Right atrium auricular region (tissue), 2 donors: ENCODE results near the gene PCGF3. TPM values are rescaled to one million over a fixed set of nuclear protein-coding genes. Genes with fewer than 3 reads are reported as not detected.
"Not testable (repeated sequence)": the region's sequence is repeated elsewhere in the genome, so short reads cannot be mapped to it uniquely, and the experiment has no call there.

Experiments used
- DNase-seq: peaks from one replicate; pipeline ENCODE4 v3.0.0-alpha.2; 2019; ENCODE audit warnings: low spot score
- H3K27ac ChIP-seq, 2 donors: fragments of 200-600 bp; sonication (generic); 1 replicate in 1 of 2; 2 replicates in 1 of 2; pipeline ENCODE4 v1.5.1; 2016 to 2019
- H3K27me3 ChIP-seq, 2 donors: fragments of 200-600 bp; sonication (generic); one replicate each; pipeline versions ENCODE4 v1.5.1 to v1.6.0; 2017 to 2019
- H3K36me3 ChIP-seq: fragments of 200-600 bp; sonication (generic); one replicate; pipeline ENCODE4 v1.5.1; 2016
- H3K4me1 ChIP-seq, 2 donors: fragments of 200-600 bp; sonication (generic); one replicate each; pipeline versions ENCODE4 v1.5.1 to v1.6.0; 2017 to 2019
- H3K4me3 ChIP-seq, 2 donors: fragments of 200-600 bp; sonication (generic); 1 replicate in 1 of 2; 2 replicates in 1 of 2; pipeline ENCODE4 v1.5.1; 2017 to 2019; ENCODE audit warnings: mild to moderate bottlenecking in 1 of 2, moderate library complexity in 1 of 2
- H3K9me3 ChIP-seq, 2 donors: fragments of 200-600 bp; sonication (generic); one replicate each; pipeline ENCODE4 v1.5.1; 2019
- CTCF ChIP-seq, 2 donors: fragments of 200-600 bp; sonication (generic); IDR thresholded peaks; one replicate each; pipeline ENCODE4 v1.5.1; 2019; ENCODE audit warnings: antibody characterized with exemption in 2 of 2
- total RNA-seq, 2 donors: library from RNA; depleted of rRNA; stranded (reverse); fragments of >200 nt; gene quantifications; one replicate each; pipeline ENCODE4 v1.1.0, GENCODE V29; 2016

The PCGF3 gene
- total RNA-seq, 2 donors from 2014 or later: 17.9 to 22.6 TPM

- DNase-seq: no peak
- no peak for TF ChIP-seq CTCF (IDR thresholded peaks at IDR 0.05)
- H3K36me3 ChIP-seq: no peaks in the 10 kb centered on the region
- no peak overlapping the region for H3K4me3 ChIP-seq
- H3K9me3 ChIP-seq: no peaks in the 10 kb centered on the region
- no peak overlapping the region for H3K27ac ChIP-seq
- peaks cover 0 to 19% of the 10 kb centered on the region in 2 donors for H3K4me1 ChIP-seq
- H3K27me3 ChIP-seq: no peaks in the 10 kb centered on the region
These were observed 12.7 kb upstream of the PCGF3 start for GRCh38 chr4:692771-693554.

- not testable (repeated sequence) for H3K9me3 ChIP-seq, H3K27me3 ChIP-seq, H3K4me3 ChIP-seq, DNase-seq, H3K36me3 ChIP-seq, H3K4me1 ChIP-seq, H3K27ac ChIP-seq
These were observed 11.2 kb upstream of the PCGF3 start for GRCh38 chr4:694341-694940.

DNA sequence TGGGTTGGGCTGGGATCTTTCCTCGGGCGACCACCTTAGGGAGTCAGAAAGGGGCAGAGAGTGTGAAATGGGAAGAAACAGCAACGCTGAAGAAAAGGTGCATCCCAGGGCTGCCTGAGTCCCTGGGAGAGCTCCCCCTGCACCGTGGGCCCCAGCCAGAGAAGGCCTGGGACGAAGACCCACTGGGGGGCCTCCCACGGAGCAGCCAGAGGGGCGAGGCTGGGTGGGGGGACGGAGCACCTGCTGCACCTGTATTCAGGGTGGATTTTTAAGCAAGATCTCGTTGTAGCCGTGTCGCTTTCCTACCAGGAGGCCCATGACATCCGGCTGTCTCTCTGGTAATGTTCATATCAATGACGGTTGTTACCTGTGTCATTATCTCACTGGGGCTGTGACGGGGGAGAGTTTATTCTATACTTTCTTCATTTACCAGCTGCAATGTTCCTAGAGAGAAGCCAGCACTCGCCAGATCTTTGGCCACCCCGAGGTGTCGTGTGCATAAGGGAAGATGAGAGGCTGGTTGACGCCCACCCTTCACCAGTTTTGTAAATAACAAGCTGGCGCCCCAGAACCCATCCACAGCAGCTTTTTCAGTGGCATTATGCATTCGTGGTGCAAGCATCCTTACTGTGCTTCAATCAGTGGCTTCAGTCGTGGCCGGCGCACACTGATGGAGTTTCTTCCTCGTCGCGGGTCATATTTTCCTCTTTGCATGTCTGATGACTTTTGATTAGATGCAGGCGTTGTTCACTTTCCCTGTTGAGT is 5.6 kb upstream of the PCGF3 start:
- Histone ChIP-seq H3K4me1 (peaks cover 0 to 3% of the 10 kb centered on the region in 2 donors), H3K4me3 (no peak overlapping the region), H3K9me3 (no peaks in the 10 kb centered on the region), H3K27me3 (no peaks in the 10 kb centered on the region), H3K36me3 (no peaks in the 10 kb centered on the region), H3K27ac (no peak overlapping the region)
- TF ChIP-seq CTCF (IDR thresholded peaks at IDR 0.05): no peak
- no peak for DNase-seq

- TF ChIP-seq CTCF (IDR thresholded peaks at IDR 0.05): no peak
- H3K36me3 ChIP-seq: no peaks in the 10 kb centered on the region
- H3K9me3 ChIP-seq: no peaks in the 10 kb centered on the region
- H3K27me3 ChIP-seq: no peaks in the 10 kb centered on the region
- DNase-seq: no peak
- H3K27ac ChIP-seq: no peak overlapping the region
- H3K4me3 ChIP-seq: no peak overlapping the region
- H3K4me1 ChIP-seq: peaks cover 0 to 7% of the 10 kb centered on the region in 2 donors
These were observed 4.9 kb upstream of the PCGF3 start for GRCh38 chr4:700587-701264.

GRCh38 chr4:702618-703048 is 3.0 kb upstream of the PCGF3 start:
- no peak for DNase-seq
- TF ChIP-seq CTCF (IDR thresholded peaks at IDR 0.05): no peak
- Histone ChIP-seq H3K9me3 (no peaks in the 10 kb centered on the region), H3K4me1 (peaks cover 0 to 18% of the 10 kb centered on the region in 2 donors), H3K27ac (no peak overlapping the region), H3K4me3 (no peak overlapping the region), H3K27me3 (no peaks in the 10 kb centered on the region), H3K36me3 (no peaks in the 10 kb centered on the region)
